C4-2B (cell line): ENCODE measurements around the gene TNS1.

Experiments
- H3K27ac ChIP-seq: fragments of 450-650 bp; 2 replicates; pipeline ENCODE4 v1.5.1; 2017
- ZFX ChIP-seq: fragments of 450-650 bp; IDR thresholded peaks from 2 replicates; pipeline ENCODE4 v1.6.1; 2017
- TF ChIP-seq, protein P1 (sequence below): fragments of 450-650 bp; conservative IDR thresholded peaks from 2 replicates; pipeline ENCODE4 v1.5.1; 2017; ENCODE audit warnings: mild to moderate bottlenecking

The TNS1 gene

GRCh38 chr2:217820091-217820819, 182.5 kb downstream of the TNS1 start:
- H3K27ac ChIP-seq, result no peak overlapping the region
- TF ChIP-seq, protein P1, sequence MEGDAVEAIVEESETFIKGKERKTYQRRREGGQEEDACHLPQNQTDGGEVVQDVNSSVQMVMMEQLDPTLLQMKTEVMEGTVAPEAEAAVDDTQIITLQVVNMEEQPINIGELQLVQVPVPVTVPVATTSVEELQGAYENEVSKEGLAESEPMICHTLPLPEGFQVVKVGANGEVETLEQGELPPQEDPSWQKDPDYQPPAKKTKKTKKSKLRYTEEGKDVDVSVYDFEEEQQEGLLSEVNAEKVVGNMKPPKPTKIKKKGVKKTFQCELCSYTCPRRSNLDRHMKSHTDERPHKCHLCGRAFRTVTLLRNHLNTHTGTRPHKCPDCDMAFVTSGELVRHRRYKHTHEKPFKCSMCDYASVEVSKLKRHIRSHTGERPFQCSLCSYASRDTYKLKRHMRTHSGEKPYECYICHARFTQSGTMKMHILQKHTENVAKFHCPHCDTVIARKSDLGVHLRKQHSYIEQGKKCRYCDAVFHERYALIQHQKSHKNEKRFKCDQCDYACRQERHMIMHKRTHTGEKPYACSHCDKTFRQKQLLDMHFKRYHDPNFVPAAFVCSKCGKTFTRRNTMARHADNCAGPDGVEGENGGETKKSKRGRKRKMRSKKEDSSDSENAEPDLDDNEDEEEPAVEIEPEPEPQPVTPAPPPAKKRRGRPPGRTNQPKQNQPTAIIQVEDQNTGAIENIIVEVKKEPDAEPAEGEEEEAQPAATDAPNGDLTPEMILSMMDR, result no peak
- TF ChIP-seq ZFX, result no peak

- no peak overlapping the region for H3K27ac ChIP-seq
- TF ChIP-seq, protein P1, result no peak
- no peak for TF ChIP-seq ZFX
Measured at GRCh38 chr2:217818293-217818850, 184.4 kb downstream of the TNS1 start.

DNA sequence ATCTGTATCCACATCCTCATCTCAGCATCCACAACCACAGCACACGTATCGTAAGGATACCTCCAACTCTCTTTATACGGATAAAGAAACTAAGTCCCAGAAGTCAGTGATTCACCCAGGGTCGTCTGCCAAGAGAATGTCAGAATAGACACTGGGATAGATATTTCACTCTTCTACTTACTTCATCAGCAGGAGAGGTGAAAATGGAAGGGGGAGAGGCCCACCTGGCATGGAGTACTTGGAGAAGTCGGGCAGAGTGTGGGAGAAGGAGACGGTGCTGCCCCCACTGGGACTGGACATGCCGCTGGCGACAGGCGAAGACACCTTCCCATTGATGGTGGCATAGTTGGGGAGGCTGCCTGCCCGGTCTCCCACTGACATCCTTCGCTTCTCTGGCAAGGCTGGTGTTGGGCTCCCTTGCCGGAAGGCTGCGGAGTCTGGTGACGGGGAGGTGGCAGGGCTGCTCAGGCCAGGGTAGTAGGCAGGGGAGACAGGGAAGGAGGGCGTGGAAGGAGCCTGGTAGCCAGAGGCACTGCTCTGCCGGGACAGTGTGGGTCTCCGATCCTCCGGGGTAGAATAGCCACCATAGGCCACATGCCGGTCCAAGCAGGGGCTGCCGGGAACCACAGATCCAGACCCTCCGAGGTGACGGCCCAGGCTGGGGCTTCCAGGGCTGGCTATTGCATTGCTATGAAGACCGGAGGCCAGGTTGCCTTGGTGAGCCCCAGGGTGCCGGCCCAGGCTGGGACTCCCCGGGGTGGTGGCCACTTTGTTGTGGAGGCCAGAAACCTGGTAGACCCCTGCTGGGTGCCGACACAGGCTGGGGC, 185.1 kb downstream of the TNS1 start:
- TF ChIP-seq ZFX, result no peak
- TF ChIP-seq, protein P1, result no peak
- H3K27ac ChIP-seq, result no peak overlapping the region

DNA sequence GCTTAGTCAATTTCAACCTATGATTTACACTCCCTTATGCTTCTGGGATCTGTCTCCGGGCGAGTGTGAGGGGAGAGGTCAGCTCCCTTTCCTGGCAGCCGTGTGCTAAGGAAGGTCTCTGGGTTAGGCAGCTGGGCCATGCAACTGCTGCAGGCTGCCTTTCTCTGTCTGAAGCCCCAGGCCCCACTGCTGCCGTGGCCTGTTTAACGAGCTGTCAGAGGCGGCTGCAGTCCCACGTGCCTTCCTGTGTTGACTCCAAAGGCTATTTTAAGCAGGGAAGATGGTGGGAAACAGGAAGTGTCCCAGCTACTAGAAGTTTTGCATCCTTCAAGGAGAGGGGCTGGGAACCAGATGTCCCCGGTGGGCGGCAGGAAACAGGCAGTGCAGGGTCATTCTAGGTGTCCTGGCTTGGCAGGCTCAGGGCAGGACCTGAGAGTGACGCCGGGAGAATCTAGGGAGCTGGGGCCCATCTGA, 186.4 kb downstream of the TNS1 start:
- no peak overlapping the region for H3K27ac ChIP-seq
- no peak for TF ChIP-seq ZFX

DNA sequence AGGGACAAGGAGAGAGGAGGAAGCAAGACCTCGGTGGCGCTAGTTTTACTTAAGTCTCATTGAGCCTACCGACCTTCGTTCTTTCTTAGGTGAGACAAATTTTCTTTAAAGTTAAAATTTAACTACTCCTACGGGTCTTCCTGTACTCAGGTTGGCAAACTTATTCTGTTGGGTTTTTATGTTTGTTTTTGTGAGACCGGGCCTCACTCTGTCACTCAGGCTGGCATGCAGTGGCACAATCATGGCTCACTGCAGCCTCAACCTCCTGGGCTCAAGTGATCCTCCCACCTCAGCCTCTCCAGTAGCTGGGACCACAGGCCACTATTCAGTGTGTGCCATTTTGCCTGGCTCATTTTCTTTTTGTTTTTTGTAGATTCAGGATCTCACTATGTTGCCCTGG, 189.0 kb downstream of the TNS1 start:
- H3K27ac ChIP-seq, result no peak overlapping the region
- TF ChIP-seq, protein P1, result no peak
- TF ChIP-seq ZFX, result no peak

DNA sequence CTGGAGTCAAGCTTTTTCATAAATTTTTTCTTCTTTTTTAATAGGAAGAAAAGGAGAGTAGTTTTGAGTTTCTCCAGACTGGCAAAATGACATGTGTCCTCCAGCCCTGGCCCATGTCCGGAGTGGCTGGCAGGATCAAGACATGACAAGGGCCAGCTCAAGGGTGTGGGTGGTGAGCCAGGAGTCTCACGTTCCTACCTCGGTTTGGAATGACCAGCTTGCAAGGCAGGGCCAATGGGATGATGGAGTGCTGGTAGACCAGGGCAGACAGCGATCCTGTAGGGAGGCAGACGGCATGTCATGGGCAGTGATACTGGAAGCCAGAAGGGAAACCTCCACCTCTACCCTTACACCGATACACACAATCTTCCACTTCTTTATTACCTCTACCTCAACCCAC, 190.6 kb downstream of the TNS1 start:
- TF ChIP-seq, protein P1, result no peak
- no peak for TF ChIP-seq ZFX
- H3K27ac ChIP-seq, result no peak overlapping the region

GRCh38 chr2:217810260-217810659, 192.5 kb downstream of the TNS1 start:
- TF ChIP-seq ZFX, result no peak
- TF ChIP-seq, protein P1, result no peak
- no peak overlapping the region for H3K27ac ChIP-seq
